Osteocyte (in vitro differentiated cells): ENCODE results near the gene GALNT17. TPM values are rescaled to one million over a fixed set of nuclear protein-coding genes. Genes with fewer than 3 reads are reported as not detected.
"Not testable (repeated sequence)": the region's sequence is repeated elsewhere in the genome, so short reads cannot be mapped to it uniquely, and the experiment has no call there.

Experiments used
- DNase-seq: peaks from one replicate; pipeline ENCODE4 v3.0.0; 2021; ENCODE audit warnings: mixed read lengths; ENCODE audit not compliant: unreplicated experiment; ENCODE audit errors: extremely low spot score
- H3K27ac Mint-ChIP-seq: one replicate; pipeline ENCODE4 v1.8.0; 2021; ENCODE audit warnings: mild to moderate bottlenecking, mixed read lengths; ENCODE audit not compliant: unreplicated experiment
- H3K27me3 Mint-ChIP-seq: one replicate; pipeline ENCODE4 v1.8.0; 2021; ENCODE audit warnings: mixed read lengths; ENCODE audit not compliant: unreplicated experiment
- H3K36me3 Mint-ChIP-seq: one replicate; pipeline ENCODE4 v1.8.0; 2021; ENCODE audit warnings: mixed read lengths; ENCODE audit not compliant: unreplicated experiment
- H3K4me1 Mint-ChIP-seq: one replicate; pipeline ENCODE4 v1.8.0; 2021; ENCODE audit warnings: mixed read lengths; ENCODE audit not compliant: unreplicated experiment
- H3K4me3 Mint-ChIP-seq: one replicate; pipeline ENCODE4 v1.8.0; 2021; ENCODE audit warnings: mild to moderate bottlenecking, moderate library complexity, mixed read lengths; ENCODE audit not compliant: unreplicated experiment
- H3K9me3 Mint-ChIP-seq: one replicate; pipeline ENCODE4 v1.8.0; 2021; ENCODE audit warnings: mixed read lengths; ENCODE audit not compliant: unreplicated experiment
- total RNA-seq: library from RNA; stranded (reverse); gene quantifications from 2 replicates; pipeline ENCODE4 v1.2.1, GENCODE V29; 2021
- TF ChIP-seq, protein P1 (sequence below): fragments of 200-600 bp; sonication (generic); IDR thresholded peaks from 2 replicates; pipeline ENCODE4 v1.5.0; 2021; ENCODE audit warnings: antibody characterized with exemption, mild to moderate bottlenecking, moderate library complexity

GALNT17 gene
- total RNA-seq, 1 donor from 2014 or later, result 1.4 TPM

DNA sequence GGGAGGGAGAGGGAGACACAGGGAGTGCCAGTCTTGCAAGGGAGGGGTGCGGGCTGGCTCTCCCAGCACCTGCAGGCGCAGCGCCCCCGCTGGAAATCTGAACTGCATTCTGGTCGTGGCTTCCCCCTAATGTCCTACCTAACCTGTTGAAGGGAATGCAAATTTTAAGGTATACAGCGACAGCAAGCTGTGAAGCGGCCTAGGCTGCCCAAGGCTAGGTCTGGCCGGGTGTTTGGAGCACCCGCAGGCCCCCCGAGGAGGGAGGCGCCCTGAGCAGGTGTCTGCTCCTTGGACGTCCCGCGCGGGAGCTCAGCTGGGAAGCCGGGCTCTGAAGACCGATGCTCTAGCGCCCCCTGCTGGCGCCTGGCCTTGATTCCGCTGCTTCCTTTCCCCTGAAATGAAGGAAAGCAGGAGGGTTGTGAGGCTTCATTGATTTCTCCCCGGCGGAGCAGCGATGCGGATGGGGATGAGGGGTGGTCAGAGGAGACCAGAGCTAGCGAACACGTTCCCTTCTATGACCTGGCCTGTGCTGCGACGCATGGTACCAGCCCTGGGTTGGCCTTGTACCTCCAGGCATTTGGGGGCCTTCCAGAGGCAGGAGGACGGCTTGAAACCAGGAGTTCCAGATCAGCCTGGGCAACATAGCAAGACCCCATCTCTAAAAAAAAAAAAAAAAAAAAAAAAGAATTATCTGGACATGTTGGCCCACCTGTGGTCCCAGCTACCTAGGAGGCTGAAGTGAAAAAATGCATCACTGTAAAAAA lies 601.3 kb downstream of the GALNT17 start:
- H3K4me1 Mint-ChIP-seq, result peaks cover 3% of the 10 kb centered on the region
- H3K4me3 Mint-ChIP-seq, result no peak overlapping the region
- H3K27me3 Mint-ChIP-seq, result no peaks in the 10 kb centered on the region
- H3K9me3 Mint-ChIP-seq, result peaks cover 4% of the 10 kb centered on the region
- H3K36me3 Mint-ChIP-seq, result no peaks in the 10 kb centered on the region
- TF ChIP-seq, protein P1, sequence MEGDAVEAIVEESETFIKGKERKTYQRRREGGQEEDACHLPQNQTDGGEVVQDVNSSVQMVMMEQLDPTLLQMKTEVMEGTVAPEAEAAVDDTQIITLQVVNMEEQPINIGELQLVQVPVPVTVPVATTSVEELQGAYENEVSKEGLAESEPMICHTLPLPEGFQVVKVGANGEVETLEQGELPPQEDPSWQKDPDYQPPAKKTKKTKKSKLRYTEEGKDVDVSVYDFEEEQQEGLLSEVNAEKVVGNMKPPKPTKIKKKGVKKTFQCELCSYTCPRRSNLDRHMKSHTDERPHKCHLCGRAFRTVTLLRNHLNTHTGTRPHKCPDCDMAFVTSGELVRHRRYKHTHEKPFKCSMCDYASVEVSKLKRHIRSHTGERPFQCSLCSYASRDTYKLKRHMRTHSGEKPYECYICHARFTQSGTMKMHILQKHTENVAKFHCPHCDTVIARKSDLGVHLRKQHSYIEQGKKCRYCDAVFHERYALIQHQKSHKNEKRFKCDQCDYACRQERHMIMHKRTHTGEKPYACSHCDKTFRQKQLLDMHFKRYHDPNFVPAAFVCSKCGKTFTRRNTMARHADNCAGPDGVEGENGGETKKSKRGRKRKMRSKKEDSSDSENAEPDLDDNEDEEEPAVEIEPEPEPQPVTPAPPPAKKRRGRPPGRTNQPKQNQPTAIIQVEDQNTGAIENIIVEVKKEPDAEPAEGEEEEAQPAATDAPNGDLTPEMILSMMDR, result peak; percentile 97
- DNase-seq, result peak; percentile 91
- no peak overlapping the region for H3K27ac Mint-ChIP-seq

DNA sequence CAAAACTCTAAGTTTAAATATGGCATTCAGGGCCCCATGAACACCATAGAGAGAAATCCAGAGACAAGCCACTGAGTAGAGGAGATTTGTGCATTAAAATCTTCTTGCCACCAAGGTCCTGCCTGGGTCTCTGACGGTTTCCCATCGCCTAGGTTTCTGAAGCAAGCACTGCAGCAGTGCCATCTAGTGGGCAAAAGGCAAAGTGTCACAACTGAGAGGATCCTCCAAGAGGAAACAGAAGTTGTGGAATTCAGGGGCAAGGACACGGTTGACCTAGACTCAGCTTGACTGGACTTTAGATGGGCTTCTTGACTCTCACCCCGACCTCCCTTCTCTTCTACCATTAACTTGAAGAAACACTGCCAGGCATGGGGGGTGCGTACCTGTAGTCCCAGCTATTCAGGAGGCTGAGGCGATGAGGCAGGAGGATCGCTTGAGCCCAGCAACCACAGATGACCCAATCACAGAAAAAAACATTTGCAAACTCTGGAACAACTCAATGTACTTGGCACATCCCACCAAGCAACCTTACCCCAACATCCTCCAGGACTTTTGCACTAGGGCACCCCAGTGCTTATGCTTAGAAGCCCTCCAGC lies 604.1 kb downstream of the GALNT17 start:
- H3K9me3 Mint-ChIP-seq, result peaks cover 3% of the 10 kb centered on the region
- DNase-seq, result peak; percentile 86
- no peaks in the 10 kb centered on the region for H3K27me3 Mint-ChIP-seq
- H3K4me1 Mint-ChIP-seq, result peaks cover 3% of the 10 kb centered on the region
- H3K4me3 Mint-ChIP-seq, result no peak overlapping the region
- H3K27ac Mint-ChIP-seq, result no peak overlapping the region
- no peaks in the 10 kb centered on the region for H3K36me3 Mint-ChIP-seq
- TF ChIP-seq, protein P1, result peak; percentile 93

DNA sequence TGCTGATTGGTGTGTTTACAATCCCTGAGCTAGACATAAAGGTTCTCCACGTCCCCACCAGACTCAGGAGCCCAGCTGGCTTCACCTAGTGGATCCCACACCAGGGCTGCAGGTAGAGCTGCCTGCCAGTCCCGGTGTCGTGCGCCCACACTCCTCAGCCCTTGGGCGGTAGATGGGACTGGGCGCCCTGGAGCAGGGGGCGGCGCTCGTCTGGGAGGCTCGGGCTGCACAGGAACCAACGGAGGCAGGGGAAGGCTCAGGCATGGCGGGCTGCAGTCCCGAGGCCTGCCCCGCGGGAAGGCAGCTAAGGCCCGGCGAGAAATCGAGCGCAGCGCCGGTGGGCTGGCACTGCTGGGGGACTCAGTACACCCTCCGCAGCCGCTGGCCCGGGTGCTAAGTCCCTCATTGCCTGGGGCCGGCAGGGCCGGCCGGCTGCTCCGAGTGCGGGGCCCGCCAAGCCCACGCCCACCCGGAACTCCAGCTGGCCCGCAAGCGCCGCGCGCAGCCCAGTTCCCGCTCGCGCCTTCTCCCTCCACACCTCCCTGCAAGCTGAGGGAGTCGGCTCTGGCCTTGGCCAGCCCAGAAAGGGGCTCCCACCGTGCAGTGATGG lies 606.1 kb downstream of the GALNT17 start:
- not testable (repeated sequence) for H3K36me3 Mint-ChIP-seq, H3K9me3 Mint-ChIP-seq, H3K27ac Mint-ChIP-seq, H3K4me1 Mint-ChIP-seq, H3K27me3 Mint-ChIP-seq, H3K4me3 Mint-ChIP-seq
- peak; percentile 81 for DNase-seq

DNA sequence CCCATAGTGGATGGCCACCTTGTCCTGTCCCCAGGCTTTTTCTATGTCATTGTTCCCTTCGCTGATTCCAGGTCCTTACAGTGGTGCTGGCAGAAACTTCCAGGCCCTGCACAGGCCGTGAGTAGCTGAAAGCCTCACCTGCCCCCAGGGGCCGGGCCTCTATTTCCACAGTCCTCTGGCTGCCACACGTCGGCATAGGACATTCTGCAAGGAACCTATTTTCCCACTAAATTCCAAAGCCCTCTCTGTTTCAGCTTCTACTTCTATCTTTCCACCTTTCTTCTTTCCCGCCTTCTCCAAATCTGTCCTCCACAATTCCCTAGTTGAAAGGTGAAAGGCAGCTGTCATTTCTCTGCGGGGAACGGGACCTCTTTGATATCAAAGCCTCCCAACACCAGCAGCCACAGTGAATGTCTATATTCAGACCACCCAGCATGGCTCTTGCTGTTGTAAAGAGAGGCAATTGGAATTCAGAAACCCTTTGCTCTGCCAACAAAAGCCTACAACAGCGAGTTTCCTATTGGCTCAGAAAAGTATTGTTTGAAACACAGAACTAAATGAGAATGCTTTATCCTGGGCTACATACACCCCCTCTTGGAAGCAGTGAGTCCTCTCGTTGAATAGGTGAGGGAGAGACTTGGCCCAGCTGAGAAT lies 607.7 kb downstream of the GALNT17 start:
- no peaks in the 10 kb centered on the region for H3K27me3 Mint-ChIP-seq

DNA sequence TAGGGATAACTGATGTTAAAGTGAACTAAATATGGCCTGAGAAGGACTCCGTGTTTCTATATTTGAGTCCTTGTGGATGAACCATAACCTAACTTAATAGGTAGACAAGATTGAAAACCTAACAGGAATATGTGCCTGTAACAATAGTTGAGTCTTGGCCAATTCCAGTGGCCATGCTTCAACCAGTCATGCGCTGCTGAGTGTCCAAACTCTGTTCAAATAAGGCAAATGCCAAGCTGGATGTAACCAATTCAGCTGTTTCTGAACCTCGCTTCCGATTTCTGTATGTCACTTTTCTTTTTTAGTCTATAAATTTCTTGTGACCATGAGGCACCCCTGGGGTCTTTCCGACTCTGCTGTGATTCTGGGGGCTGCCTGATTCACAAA lies 608.2 kb downstream of the GALNT17 start:
- H3K27me3 Mint-ChIP-seq, result no peaks in the 10 kb centered on the region
- TF ChIP-seq, protein P1, result no peak
- H3K4me3 Mint-ChIP-seq, result no peak overlapping the region
- H3K9me3 Mint-ChIP-seq, result no peaks in the 10 kb centered on the region
- H3K4me1 Mint-ChIP-seq, result no peaks in the 10 kb centered on the region
- H3K36me3 Mint-ChIP-seq, result no peaks in the 10 kb centered on the region
- peak; percentile 7 for DNase-seq
- H3K27ac Mint-ChIP-seq, result no peak overlapping the region

More for the DNA sequence above, 607.7 kb downstream of the GALNT17 start:
- Mint-ChIP-seq H3K9me3 (no peaks in the 10 kb centered on the region), H3K36me3 (no peaks in the 10 kb centered on the region), H3K27ac (no peak overlapping the region), H3K4me3 (no peak overlapping the region), H3K4me1 (no peaks in the 10 kb centered on the region)
- TF ChIP-seq, protein P1, result no peak
- DNase-seq, result peak; percentile 72
